Right lobe of liver (tissue), 6 donors: ENCODE results near the gene SPATA21. TPM values are rescaled to one million over a fixed set of nuclear protein-coding genes. Genes with fewer than 3 reads are reported as not detected.
A peak's percentile ranks its signal among the peaks of the same experiment; 100 is the strongest.

Source experiments
- ATAC-seq, 4 donors: fragments of 200-7000 bp; cut with Tn5 transposase; one replicate each; pipeline ENCODE4 v1.9.1; 2020; ENCODE audit warnings: mild to moderate bottlenecking in 4 of 4, moderate library complexity in 4 of 4
- DNase-seq, 3 donors: peaks; one replicate each; pipeline ENCODE4 v3.0.0-alpha.2; 2020
- H3K27ac ChIP-seq, 3 donors: fragments of 200-600 bp; one replicate each; pipeline ENCODE4 v1.8.0; 2022
- H3K27me3 ChIP-seq, 2 donors: fragments of 200-600 bp; one replicate each; pipeline ENCODE4 v1.8.0; 2022
- H3K36me3 ChIP-seq, 4 donors: fragments of 200-600 bp; sonication (generic) in 1 of 4; one replicate each; pipeline versions ENCODE4 v1.5.1 to v1.8.0; 2017 to 2022; ENCODE audit warnings: control low read depth in 1 of 4
- H3K4me1 ChIP-seq, 4 donors: fragments of 200-600 bp; sonication (generic) in 1 of 4; one replicate each; pipeline versions ENCODE4 v1.5.1 to v1.8.0; 2017 to 2022; ENCODE audit warnings: control low read depth in 1 of 4
- H3K4me3 ChIP-seq, 3 donors: fragments of 200-600 bp; one replicate each; pipeline ENCODE4 v1.8.0; 2022
- H3K9me3 ChIP-seq, 4 donors: fragments of 200-600 bp; sonication (generic) in 1 of 4; one replicate each; pipeline versions ENCODE4 v1.5.1 to v1.8.0; 2017 to 2022; ENCODE audit warnings: control low read depth in 1 of 4
- CTCF ChIP-seq, 4 donors: fragments of 200-600 bp in 3 of 4; fragments of 450-650 bp in 1 of 4; IDR thresholded peaks; one replicate each; pipeline versions ENCODE4 v1.5.1 to v1.8.0; 2016 to 2022; ENCODE audit warnings: antibody characterized with exemption in 4 of 4, mild to moderate bottlenecking in 2 of 4
- POLR2A ChIP-seq: fragments of 450-650 bp; IDR thresholded peaks from one replicate; pipeline ENCODE4 v1.6.1; 2017; ENCODE audit warnings: antibody characterized with exemption, mild to moderate bottlenecking
- WGBS: methylation state at CpG from one replicate; pipeline ENCODE4 v1.1.6; 2018; ENCODE audit warnings: low coverage, low lambda C conversion rate; ENCODE audit not compliant: insufficient coverage; ENCODE audit errors: missing lambda C conversion rate; 5-methylcytosine and 5-hydroxymethylcytosine counted together
- intact Hi-C, 2 donors: fragments of 100-400 bp; cut with DNase I; formaldehyde crosslinking; loops; one replicate each; pipeline versions ENCODE4 v1.11.2 to v1.14.1; 2022
- total RNA-seq, 6 experiments: library from RNA; depleted of rRNA in 2 of 6; stranded (reverse); fragments of >200 nt in 2 of 6; fragmentation: NEBNext Ultra II Directional in 3 of 6; extraction: Animal tissue kit (Norgen Biotek cat#: 25700) in 3 of 6; gene quantifications; one replicate each; pipeline versions ENCODE4 v1.1.0 to v1.2.4, GENCODE V29; 2016 to 2023
- donor health status: DM: no; HTN: yes; CAD: no.
- donor health status: DM: no; HTN: no; CAD: no.
- donor health status: DM: no; HTN: no; CAD: no.
- donor health status: DM: no; HTN: yes; CAD: no.
- donor health status: DM: no; HTN: yes; CAD: no.

Gene SPATA21
- total RNA-seq, 6 experiments from 2014 or later = 1.6 to 1.8 TPM; not detected in 4

- WGBS = 86% methylated on average over 7 of the region's 21 CpGs
- H3K4me1 ChIP-seq = peaks cover 0 to 9% (median 3%) of the 10 kb centered on the region in 4 donors
- H3K36me3 ChIP-seq = peaks cover 0 to 22% (median 8%) of the 10 kb centered on the region in 4 donors
- DNase-seq (no peak), ATAC-seq (no peak)
- TF ChIP-seq CTCF (IDR thresholded peaks at IDR 0.05) = no peak
- TF ChIP-seq POLR2A = no peak
- H3K9me3 ChIP-seq = no peaks in the 10 kb centered on the region
- H3K27ac ChIP-seq = no peak overlapping the region
- H3K4me3 ChIP-seq = no peak overlapping the region
- intact Hi-C loops = no loop called here
- no peaks in the 10 kb centered on the region for H3K27me3 ChIP-seq
Observed at GRCh38 chr1:16392740-16393569, 44.3 kb downstream of the SPATA21 start.

- Histone ChIP-seq H3K9me3 (no peaks in the 10 kb centered on the region), H3K4me3 (no peak overlapping the region), H3K27me3 (no peaks in the 10 kb centered on the region), H3K36me3 (peaks cover 0 to 20% (median 6%) of the 10 kb centered on the region in 4 donors), H3K4me1 (peaks cover 0 to 15% (median 5%) of the 10 kb centered on the region in 4 donors), H3K27ac (no peak overlapping the region)
- no peak for ATAC-seq
- intact Hi-C loops = no loop called here
- WGBS = 67% methylated on average over 2 of the region's 3 CpGs
- no peak for DNase-seq
- TF ChIP-seq POLR2A = no peak
- no peak for TF ChIP-seq CTCF (IDR thresholded peaks at IDR 0.05)
Observed at GRCh38 chr1:16391411-16391810, 45.8 kb downstream of the SPATA21 start.

GRCh38 chr1:16387201-16388188 is 49.7 kb downstream of the SPATA21 start:
- ATAC-seq (peak; percentile 54 to 69 (median 62)), DNase-seq (no peak)
- peak overlapping the region in 2 of 3 donors; percentile 5 to 26 for H3K27ac ChIP-seq
- H3K36me3 ChIP-seq = no peaks in the 10 kb centered on the region
- H3K9me3 ChIP-seq = no peaks in the 10 kb centered on the region
- intact Hi-C loops = no loop called here
- 38% methylated on average over 14 of the region's 14 CpGs for WGBS
- H3K4me1 ChIP-seq = peaks cover 0 to 23% (median 5%) of the 10 kb centered on the region in 4 donors
- TF ChIP-seq POLR2A (no peak), CTCF (IDR thresholded peaks at IDR 0.05) (no peak)
- H3K27me3 ChIP-seq = no peaks in the 10 kb centered on the region
- peak overlapping the region; percentile 10 to 30 (median 25) for H3K4me3 ChIP-seq

- peak overlapping the region in 1 of 3 donors; percentile 26 for H3K27ac ChIP-seq
- H3K4me1 ChIP-seq = peaks cover 0 to 23% (median 2%) of the 10 kb centered on the region in 4 donors
- no peaks in the 10 kb centered on the region for H3K36me3 ChIP-seq
- ATAC-seq = peak; percentile 20 to 68 (median 66)
- intact Hi-C loops = no loop called here
- no peaks in the 10 kb centered on the region for H3K9me3 ChIP-seq
- peak overlapping the region in 1 of 3 donors; percentile 25 for H3K4me3 ChIP-seq
- no peak for DNase-seq
- TF ChIP-seq CTCF (IDR thresholded peaks at IDR 0.05) = no peak
- TF ChIP-seq POLR2A = no peak
- H3K27me3 ChIP-seq = no peaks in the 10 kb centered on the region
- WGBS = 13% methylated on average over 2 of the region's 5 CpGs
Observed at GRCh38 chr1:16386454-16387113, 50.6 kb downstream of the SPATA21 start.
